Measurements from ENCODE around the gene MRPS18B.

DNA sequence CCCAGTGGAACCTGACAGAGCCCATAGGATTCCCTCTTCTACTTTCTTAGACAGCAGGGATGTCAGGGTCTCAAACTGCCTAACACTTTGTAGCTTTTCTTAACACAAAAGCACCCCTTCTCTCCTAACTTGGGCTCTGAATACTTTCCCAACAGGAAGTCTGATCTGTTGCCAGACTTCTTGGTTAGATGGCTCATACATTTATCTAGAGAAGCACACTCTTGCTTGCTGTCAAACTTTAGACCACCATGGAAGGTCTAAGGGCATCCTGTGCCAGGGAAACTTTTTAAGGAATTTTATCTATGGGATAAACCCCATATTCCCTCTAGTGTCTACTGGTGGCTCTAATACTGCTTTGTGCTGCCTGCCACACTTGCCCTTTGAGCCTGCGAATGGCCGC, 26.0 kb downstream of the MRPS18B start:
- TF ChIP-seq, protein P1, sequence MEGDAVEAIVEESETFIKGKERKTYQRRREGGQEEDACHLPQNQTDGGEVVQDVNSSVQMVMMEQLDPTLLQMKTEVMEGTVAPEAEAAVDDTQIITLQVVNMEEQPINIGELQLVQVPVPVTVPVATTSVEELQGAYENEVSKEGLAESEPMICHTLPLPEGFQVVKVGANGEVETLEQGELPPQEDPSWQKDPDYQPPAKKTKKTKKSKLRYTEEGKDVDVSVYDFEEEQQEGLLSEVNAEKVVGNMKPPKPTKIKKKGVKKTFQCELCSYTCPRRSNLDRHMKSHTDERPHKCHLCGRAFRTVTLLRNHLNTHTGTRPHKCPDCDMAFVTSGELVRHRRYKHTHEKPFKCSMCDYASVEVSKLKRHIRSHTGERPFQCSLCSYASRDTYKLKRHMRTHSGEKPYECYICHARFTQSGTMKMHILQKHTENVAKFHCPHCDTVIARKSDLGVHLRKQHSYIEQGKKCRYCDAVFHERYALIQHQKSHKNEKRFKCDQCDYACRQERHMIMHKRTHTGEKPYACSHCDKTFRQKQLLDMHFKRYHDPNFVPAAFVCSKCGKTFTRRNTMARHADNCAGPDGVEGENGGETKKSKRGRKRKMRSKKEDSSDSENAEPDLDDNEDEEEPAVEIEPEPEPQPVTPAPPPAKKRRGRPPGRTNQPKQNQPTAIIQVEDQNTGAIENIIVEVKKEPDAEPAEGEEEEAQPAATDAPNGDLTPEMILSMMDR (IDR thresholded peaks at IDR 0.05), result no peak
- TF ChIP-seq POLR2A (IDR thresholded peaks at IDR 0.05), result no peak
